GM18508 (cell line): Measurements from ENCODE around the gene MARK3.
A peak's percentile ranks its signal among the peaks of the same experiment; 100 is the strongest.

Experiments used
- ATAC-seq: cut with Tn5 transposase; IDR thresholded peaks from one replicate; pipeline ENCODE4 v1.9.1; 2021; ENCODE audit warnings: moderate number of reproducible peaks; ENCODE audit not compliant: insufficient read depth, unreplicated experiment

Gene MARK3

DNA sequence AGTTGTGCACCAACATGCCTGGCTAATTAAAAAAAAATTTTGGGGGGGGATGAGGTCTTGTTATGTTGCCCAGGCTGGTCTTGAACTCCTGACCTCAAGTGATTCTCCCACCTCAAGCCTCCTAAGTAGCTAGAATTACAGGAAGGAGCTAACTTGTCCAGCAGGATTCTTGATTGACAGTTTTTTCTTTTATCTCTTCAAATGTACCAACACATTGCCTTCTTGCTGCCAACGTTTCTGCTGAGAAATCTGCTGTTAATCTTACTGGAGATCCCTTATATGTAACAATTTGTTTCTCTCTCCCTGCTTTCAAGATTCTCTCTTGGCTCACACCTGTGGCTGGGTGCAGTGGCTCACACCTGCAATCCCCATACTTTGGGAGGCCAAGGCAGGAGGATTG is 22.4 kb upstream of the MARK3 start:
- no peak for ATAC-seq

DNA sequence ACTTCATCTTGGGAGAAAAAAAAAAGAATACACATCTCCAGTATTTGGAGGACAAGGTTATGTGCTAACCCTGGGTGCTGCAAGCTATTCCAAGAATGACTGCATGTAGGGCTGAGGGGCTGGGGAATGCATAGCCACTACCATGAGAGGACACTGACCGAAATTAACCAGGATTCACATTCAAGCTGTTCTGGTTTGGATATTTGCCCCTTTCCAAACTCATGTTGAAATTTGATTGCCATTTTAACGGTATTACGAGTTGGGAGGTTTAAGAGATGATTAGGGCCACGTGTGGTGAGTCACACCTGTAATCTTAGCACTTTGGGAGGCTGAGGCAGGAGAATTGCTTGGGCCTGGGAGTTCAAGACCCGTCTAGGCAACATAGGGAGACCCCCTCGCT is 18.5 kb upstream of the MARK3 start:
- ATAC-seq, result no peak

DNA sequence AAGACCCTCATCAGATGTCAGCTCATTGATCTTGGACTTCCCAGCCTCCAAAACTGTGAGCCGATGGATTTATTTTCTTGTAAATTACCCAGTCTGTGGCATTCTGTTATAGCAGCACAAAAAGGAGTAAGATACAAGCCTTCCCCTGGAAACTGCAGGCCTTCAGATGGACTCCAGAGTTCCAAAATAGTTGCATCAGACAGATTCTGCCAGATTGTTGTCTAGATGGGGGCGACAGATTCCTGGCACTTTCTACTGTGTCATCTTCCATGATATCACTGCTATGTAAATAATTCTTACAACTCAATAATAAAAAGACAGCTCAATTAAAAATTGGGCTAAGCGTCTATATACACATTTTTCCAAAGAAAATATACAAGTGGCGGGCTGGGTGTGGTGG is 17.2 kb upstream of the MARK3 start:
- no peak for ATAC-seq

DNA sequence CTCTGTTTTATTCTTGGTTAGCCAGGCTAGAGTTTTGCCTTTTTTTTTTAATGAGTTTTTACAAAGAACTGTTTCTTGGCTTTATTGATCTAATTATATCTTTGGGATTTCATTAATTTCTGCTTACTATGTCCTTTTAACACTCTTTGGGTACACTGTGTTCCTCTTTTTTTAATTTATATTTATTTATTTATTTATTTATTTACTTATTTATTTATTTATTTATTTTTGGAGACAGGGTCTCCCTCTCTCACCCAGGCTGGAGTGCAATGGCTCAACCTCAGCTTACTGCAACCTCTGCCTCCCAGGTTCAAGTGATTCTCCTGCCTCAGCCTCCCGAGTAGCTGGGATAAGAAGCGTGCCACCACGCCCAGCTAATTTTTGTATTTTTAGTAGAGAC is 15.1 kb upstream of the MARK3 start:
- no peak for ATAC-seq

DNA sequence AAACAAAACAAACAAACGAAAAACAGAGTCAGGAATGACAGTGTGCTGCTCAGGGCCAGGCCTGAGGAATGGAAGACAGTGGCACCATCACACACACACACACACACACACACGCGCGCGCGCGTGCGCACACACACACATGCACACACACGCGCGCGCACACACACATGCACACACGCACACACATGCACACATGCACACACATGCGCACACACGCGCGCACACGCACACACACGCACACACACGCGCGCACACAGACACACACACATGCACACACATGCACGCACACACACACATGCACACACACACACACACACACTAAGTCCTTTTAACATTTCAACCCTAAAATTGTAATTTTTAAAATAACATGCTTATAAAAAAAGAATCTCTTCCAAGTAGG is 13.2 kb upstream of the MARK3 start:
- ATAC-seq, result no peak

DNA sequence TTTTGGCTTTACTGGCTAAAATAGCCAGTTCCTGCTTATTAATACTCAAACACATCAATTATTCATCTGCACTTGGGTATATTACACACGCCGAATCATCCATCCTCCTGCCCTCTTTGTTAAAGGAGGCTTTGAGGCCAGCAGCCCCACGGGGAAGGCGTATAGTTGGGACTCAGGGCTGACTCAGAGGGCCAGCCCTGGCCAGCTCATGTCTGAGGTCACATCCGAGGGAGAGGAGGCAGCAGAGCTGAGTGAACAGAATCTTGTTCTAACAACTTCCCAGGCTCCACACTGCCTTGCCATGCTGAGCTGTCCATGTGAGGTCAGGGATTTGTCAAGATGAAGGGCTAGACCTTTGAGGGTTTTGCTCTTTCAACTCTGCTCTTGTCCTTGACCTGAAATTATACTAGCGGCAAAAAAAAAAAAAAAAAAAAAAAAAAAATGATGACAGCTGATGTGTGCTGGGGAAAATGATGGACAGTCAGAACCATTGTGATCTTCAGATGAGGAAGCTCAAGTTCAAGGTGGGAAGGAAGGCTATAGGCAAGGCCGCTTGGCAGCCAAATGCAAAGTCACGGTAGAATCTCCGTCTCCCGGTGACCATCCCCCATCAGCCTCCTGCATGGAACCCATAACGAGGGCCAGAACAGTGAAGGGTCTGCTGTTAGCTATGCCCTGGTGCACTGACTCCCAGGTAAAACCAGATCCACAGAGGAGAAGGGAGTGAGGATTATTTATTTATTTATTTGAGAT is 12.5 kb upstream of the MARK3 start:
- no peak for ATAC-seq

DNA sequence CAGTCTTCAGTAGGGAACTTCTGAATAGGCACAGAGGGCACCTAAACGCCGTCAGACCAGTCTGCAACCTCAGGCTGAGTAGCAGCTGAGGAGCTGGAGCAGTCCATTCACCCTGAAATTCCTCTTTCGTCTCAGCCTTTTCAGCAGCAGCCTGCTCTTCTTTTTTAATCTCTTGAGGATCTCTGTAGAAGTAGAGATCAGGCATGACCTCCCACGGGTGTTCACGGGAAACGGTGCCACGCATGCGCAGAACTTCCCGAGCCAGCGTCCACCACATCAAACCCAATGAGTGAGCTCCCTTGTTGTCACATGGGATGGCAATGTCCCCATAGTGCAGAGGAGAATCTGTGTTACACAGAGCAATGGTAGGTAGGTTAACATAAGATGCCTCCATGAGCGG is 11.1 kb upstream of the MARK3 start:
- ATAC-seq, result no peak

DNA sequence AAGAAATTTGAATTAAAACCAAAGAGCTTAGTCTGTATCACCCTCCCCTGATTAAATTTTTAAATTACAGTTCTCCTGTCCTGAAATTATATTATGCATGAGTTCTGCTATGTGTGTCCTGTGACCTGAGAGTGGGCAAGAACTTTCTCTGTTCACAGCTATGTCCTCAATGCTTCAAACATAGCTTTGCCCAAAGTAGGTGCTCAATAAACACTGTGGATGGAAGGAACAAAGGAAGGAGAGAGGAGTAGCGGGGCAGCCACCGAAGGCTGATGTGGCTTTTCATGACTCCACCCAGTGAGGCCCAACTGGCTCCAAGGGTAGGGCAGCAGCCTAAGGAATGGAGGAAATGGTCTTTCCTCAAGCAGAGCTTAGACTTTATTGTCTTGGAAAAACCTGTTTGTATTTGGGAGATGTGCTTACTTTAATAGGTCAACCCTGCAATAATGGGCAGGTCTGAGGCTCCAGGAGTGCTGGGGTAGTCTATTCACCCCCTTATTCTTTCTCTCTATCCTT is 7.6 kb upstream of the MARK3 start:
- ATAC-seq, result no peak

DNA sequence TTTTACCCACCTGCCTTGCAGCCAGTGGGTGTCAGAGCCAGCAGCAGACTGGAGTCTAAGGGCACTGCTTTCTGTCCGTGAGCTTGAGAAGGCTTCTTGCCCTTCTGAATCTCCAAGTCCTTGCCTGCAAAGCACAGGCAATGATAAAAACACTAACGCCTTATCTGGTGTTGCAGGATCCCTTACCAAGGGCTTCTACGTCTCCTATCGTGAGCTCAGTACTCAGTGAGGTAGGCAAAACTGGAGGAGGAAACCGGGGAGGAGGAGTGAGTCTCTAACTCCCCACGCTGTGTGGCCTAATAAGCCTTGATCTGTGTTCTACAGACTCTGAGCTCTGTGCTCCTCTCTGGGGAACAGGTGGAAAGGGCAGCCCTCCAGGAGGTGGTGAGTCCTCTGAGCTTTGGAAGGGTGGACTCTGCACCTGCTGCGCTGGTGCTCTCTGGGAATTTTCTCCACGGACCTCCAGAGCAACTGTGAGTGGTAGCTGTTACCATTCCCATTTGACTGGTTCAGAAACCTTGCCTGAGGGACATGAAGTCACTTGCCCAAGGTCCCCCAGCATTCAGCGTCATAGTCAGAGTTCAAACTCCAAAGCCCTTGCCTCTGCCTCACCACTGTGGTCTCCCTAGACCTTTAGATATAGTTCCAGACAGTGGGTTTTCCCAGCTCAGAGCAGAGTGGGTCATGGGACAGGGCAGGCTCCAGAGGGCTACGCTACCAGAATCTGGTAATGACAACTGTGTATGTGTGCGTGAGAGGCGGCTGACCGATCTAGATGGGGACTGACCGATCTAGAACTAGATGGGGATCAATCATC is 7.0 kb upstream of the MARK3 start:
- no peak for ATAC-seq

DNA sequence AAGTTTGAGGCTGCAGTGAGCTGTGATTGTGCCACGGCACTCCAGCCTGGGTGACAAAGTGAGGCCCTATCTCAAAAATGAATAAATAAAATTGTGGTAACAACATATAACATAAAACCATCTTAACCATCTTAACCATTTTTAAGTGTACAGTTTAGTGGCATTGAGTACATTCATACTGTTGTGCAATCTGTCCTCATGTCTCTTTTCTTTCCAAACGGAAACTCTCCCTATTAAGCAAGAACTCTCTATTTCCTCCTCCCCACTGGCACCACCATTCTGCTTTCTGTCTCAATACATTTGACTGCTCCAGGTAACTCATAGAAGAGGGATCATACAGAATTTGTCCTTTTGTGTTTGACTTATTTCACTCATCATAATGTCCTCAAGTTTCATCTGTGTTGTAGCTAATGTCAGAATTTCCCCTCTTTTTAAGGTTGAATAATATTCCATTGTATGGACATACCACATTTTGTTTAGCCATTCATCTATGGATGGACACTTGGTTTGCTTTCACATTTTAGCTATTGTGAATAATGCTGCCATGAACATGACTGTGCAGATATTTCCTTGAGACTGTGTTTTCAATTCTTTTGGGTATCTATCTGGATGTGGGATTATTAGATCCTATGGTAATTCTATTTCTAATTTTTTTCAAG is 4.4 kb upstream of the MARK3 start:
- ATAC-seq, result no peak

DNA sequence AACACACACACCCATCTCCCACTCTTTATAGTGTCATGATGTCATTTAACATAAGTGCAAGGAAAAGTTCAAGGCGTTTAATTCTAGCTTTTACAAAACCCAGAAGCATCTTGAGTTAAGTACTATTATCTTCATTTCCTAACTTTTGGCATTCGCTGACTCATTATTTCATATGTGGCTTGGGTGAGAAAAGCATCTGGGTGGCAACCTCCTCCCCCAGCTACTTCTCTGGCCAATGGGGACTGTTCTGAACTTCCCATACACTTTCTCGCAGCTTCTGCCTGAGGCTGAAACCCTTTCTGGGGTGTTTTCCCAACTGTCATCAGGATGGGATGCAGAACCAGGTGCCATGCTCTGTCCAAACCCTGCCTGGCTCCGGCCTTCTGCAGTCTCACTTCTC is 2.8 kb upstream of the MARK3 start:
- no peak for ATAC-seq

DNA sequence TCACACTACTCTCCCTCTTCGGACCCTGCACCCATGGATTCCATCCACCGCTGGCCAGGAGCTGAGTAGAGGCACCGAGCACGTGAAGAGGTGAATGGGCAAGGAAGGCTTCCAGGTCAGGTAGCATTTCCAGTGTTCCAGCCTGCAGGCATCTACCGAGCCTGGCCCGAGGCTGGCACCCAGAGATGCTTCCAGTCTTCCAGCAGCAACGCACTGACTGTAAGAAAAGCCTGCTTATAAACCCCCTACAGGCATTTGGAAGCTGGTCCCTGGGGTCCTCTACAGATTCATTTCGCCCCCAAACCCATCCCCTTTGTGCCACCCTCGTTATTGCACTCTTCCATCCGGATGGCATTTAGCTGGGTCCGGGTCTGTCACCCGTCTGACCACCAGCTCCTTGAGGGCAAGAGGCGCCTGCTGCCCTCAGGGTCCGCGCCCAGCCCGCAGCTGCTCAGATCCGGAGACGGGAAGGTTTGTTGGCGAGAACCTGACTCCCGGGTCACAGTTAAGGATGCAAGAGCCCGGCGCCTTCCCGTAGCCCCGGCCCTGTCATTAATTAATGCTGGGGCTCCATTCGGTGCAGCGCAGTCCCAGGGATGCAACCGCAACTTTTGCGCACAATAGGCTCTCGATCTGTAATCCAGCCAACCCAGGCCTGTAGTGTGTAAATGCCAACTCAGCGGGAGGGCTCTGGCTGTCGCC is 614 bp upstream of the MARK3 start:
- peak; percentile 4 for ATAC-seq

DNA sequence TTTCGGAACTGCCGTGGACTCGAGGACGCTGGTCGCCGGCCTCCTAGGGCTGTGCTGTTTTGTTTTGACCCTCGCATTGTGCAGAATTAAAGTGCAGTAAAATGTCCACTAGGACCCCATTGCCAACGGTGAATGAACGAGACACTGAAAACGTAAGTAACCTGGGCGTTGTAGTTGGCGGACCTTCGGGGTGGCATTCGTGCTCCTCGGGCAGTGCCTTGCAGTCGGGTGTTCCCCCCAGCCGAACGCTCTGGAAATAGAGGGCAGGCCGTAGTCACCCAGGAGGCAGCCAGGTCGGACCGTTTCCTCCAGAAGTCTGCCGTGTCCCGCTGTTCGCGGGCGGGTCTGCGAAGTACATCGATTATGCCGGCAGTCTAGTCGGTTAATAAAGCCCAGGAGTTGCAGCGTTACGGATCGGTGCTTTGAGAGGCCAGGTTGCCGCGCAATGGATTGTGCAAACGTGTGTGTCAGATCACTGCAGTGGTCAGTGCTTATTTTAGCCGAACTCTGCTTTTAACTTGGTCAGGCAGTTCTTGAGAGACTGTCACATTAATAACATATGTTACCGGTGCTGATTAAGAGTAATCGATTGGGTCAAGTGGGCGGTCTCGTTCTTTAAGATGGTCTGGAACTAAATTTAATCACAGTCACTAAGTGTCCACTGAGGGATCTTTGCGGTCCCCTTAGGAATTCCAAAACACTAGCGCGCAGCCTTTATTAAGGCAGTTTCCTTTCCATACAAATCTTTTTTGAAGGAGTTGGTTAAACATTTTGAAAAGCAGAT is 906 bp downstream of the MARK3 start:
- ATAC-seq, result no peak

DNA sequence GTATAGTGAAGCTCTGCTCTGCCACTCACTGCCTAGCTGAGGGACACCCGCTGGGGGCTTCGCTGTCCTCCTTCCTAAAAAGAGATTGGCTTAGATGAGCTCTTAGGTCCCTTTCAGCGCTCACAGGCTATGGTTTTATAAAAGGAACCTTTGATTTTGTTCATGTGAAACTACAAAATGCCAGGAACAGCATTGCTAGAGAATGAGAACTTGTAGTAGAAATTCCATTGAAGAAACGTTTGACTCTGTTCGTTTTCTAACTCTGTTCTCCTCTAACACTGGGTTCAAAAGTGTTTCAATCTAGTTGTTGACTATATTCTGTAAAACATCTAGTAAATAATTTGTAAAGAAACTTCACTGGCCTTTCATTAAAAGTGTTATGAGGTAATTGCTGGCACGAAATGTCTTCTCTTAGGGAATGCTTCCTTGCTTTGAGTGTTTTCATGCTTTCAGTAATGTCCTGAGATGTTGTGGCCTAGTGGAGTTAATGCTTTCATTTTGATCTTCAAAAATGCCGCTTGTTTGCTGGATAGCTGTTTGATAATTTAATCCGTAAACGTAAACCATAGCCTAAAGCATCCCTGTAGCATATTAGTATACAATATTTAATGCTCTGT is 1.6 kb downstream of the MARK3 start:
- no peak for ATAC-seq

DNA sequence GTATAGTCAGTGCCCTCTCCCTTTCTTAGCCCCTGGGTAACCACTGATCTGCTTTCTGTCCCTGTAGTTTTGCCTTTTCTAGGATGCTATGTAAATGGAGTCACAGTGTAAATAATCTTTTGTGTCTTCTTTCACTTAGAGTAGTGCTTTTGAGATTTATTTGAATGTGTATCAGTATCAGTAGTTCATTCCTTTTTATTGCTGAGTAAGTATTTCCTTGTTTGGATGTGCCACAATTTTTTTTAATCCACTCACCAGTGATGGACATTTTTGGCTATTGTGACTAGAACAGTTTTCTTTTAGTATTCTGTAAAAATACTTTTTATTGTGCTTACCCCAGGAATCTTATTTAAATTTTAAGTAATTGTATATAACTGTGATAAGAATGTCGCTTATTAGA is 3.4 kb downstream of the MARK3 start:
- ATAC-seq, result no peak

DNA sequence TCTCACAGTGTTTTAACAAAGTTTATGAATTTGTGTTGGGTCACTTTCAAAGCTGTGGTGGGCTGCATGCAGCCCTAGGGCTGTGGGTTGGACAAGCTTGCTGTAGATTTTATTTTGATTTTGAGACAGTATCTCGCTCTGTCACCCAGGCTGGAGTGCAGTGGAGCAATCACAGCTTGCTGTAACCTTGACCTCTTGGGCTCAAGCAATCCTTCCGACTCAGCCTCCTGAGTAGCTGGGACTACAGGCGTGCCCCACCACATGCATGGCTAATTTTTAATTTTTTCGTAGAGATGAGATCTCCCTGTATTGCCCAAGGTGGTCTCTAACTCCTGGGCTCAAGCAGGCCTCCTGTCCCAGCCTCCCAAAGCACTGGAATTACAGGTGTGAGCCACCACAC is 5.4 kb downstream of the MARK3 start:
- no peak for ATAC-seq

DNA sequence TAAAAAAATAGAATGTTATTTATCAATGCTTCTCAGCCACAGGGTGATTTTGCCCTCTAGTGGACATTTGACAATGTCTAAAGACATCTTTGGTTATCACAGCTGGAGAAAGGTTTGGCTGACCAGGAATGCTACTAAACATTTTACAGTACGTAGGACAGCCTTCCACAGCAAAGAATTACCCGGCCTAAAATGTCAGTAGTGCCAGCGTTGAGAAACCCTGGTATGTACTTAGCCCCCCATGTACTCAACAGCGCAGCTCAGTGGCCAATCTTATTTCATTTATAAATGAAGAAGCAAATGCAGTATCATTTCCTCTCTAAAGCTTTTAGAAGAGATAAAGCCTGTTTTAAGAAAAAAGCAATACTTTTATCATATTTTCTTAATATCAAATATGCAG is 5.8 kb downstream of the MARK3 start:
- no peak for ATAC-seq

DNA sequence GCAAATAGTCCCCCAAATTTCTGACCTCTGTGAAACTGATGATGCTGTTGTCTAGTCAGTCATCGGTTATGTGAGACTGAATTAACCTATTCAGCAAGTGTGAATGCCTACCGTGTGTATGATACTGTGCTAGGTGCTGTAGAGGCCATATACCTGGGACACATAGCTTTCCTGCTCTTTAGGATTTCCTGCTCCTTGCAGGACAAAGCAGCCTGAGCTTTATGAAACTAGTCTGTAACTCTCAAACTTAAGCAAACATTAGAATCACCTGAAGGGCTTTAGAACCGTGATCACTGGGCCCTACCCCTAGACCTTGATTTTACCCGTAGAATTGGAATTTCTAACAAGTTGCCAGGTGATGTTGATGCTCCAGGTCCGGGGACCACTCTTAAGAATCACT is 6.9 kb downstream of the MARK3 start:
- ATAC-seq, result no peak

DNA sequence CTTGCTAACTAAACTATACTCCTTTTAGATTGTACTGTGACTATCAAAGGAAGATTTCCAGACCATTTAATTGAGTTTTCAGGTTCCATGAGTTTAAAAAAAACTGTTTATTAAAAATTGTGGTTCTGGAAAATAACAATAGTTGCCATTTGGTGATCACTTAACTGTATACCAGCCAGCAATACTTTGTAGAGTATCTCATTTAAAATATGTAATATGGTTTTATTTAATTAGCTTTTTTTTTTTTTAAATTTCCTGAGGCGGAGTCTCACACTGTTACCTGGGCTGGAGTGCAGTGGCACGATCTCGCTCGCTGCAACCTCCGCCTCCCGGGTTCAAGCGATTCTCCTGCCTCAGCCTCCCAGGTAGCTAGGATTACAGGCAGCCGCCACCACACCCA is 7.4 kb downstream of the MARK3 start:
- ATAC-seq, result no peak
